Urinary bladder (tissue), 4 donors: ENCODE data around the gene NIPAL3. TPM values are rescaled to one million over a fixed set of nuclear protein-coding genes. Genes with fewer than 3 reads are reported as not detected.

Experiments
- DNase-seq: peaks from one replicate; pipeline ENCODE4 v3.0.0-alpha.2; 2015; ENCODE audit errors: extremely low spot score
- H3K27ac ChIP-seq: one replicate; pipeline ENCODE4 v1.5.1; 2013; ENCODE audit warnings: low read depth, mild to moderate bottlenecking, moderate library complexity
- H3K36me3 ChIP-seq: one replicate; pipeline ENCODE4 v1.6.1; 2013; ENCODE audit warnings: mild to moderate bottlenecking, moderate library complexity; ENCODE audit not compliant: insufficient read depth
- H3K4me1 ChIP-seq: one replicate; pipeline ENCODE4 v1.6.1; 2013; ENCODE audit warnings: mild to moderate bottlenecking, moderate library complexity; ENCODE audit not compliant: insufficient read depth
- H3K4me3 ChIP-seq: one replicate; pipeline ENCODE4 v1.5.1; 2013; ENCODE audit warnings: low read depth, low read length
- WGBS: extraction: QIAGEN DNeasy Blood & Tissue Kit; methylation state at CpG from one replicate; pipeline ENCODE4 v1.1.7; 2013; 5-methylcytosine and 5-hydroxymethylcytosine counted together
- polyA plus RNA-seq: library from polyadenylated mRNA; stranded (reverse); fragments of 200-250 nt; gene quantifications from one replicate; pipeline ENCODE4 v1.2.3, GENCODE V29; 2013
- total RNA-seq: library from RNA; depleted of rRNA; stranded (reverse); fragments of >200 nt; gene quantifications from one replicate; pipeline ENCODE4 v1.2.3, GENCODE V29; 2014
- donor health status: healthy with polysubstance abuse.
- donor health status: healthy.

Gene NIPAL3
- total and polyA plus RNA-seq, 2 donors: 10.8 to 13.9 TPM

DNA sequence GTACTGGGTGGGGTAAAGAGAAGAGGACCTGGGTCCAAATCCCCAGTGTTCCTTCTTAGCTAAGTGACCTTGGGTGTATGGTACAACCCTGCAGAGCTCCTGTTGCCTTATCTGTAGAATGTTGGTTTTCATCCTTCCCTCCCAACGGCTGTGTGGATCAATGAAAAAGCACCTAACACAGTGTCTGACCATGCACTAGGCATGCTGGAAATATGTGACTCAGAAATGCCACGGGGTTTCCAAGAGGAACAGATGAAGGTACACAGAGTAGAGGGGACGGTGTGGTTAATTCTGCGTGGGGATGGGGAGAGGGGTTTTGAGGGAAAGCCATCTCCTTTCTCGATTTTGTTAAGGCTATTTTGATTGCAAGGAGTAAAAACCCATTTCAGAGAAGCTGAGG lies 8.6 kb downstream of the NIPAL3 start:
- 76% methylated on average over 5 of the region's 5 CpGs for WGBS
- H3K4me1 ChIP-seq: no peaks in the 10 kb centered on the region
- no peak for DNase-seq
- H3K4me3 ChIP-seq: no peak overlapping the region
- H3K27ac ChIP-seq: no peak overlapping the region
- H3K36me3 ChIP-seq: no peaks in the 10 kb centered on the region

DNA sequence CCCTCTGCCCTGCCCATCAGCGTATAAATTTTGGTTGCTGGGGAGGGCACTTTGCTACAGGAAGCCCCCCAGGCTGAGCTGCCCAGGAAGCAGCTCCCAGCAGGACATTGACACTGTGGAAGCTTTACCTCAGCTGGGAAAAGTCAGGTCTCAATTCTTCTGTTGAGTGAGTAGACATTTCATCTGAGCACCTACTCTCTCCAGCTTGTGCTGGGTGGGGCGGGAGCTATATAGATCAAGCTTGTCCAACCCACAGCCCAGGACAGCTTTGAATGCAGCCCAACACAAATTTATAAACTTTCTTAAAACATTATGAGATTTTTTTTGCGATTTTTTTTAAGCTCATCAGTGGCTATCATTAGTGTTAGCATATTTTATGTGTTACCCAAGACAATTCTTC lies 9.4 kb downstream of the NIPAL3 start:
- 86% methylated on average over 3 of the region's 3 CpGs for WGBS
- Histone ChIP-seq H3K4me3 (no peak overlapping the region), H3K36me3 (no peaks in the 10 kb centered on the region), H3K4me1 (no peaks in the 10 kb centered on the region), H3K27ac (no peak overlapping the region)
- DNase-seq: no peak

DNA sequence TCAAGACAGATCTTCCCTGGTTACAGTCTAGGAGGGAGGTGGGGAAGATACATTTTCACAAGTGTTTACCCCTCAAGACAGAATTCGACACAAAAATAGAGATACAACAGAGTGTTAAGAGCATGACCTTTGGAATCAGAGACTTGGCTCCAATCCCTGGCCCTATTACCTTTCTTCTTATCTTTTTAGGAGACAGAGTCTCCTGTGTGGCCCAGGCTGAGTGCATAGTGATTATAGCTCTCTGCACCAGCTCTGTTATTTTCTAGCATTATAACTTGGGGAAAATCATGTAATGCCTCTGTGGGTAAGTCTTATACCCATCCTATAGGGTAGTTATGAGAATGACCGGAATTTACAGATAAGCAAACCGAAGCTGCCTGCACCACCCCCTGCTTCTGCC lies 9.8 kb downstream of the NIPAL3 start:
- WGBS: 59% methylated on average over 3 of the region's 3 CpGs
- no peak for DNase-seq
- Histone ChIP-seq H3K4me1 (no peaks in the 10 kb centered on the region), H3K27ac (no peak overlapping the region), H3K4me3 (no peak overlapping the region), H3K36me3 (no peaks in the 10 kb centered on the region)

DNA sequence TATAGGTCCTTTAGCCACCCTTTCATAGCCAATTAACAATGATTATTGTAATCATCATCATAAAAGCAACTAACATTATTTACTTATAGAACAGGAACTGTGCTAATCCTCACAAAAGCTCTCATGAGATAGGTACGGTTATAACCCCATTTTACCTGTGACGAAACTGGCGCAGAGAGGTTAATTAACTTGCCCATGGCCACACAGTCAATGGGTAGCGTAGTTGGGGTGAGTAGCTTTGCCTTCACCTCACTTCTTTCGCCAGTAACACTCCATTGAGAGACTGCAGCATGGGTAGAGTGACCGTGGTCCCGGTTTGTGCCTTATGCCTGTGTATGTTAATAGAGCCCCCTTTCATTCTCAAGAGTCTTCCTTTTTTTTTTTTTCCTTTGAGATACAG lies 10.3 kb downstream of the NIPAL3 start:
- DNase-seq: no peak
- H3K36me3 ChIP-seq: no peaks in the 10 kb centered on the region
- no peak overlapping the region for H3K27ac ChIP-seq
- WGBS: 78% methylated on average over 7 of the region's 7 CpGs
- H3K4me1 ChIP-seq: no peaks in the 10 kb centered on the region
- H3K4me3 ChIP-seq: no peak overlapping the region

DNA sequence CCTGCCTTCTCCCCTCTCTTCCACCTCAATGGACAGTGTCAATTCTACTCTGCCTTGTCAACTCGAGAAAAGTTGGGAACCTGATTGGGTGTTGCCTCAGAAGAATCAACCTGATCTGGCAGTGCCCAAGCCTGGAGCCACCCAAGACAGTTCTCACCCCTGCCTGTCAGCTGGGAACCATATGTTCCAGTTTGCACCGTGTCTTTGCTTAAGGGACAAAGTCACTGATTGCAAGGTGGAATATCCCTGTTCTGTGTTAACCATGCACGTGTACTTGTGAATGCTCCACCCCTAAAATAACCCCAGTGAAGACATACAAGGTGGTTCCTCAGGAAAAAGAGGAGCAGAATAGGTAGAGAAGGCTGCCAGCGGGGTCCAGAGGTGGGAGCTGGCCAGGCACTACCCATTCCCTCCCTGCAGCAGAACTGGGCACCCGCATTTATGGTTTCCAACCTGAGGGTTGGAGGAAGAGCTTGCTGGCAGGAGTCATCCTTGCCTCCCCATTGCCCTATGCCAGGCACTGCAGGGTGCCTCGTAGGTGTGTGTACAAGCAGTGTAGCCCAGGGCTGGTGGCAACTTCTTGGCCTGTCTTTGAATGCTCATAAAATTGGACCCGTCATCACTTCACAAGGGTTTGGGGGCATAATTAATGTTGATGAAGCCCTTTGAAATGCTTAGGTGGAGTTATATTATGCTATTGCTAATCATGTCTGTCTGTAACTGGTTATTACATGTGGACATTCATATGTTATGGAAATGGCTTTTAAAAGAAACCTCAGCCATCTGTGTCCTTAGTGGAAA lies 11.3 kb downstream of the NIPAL3 start:
- WGBS: 93% methylated on average over 7 of the region's 7 CpGs

DNA sequence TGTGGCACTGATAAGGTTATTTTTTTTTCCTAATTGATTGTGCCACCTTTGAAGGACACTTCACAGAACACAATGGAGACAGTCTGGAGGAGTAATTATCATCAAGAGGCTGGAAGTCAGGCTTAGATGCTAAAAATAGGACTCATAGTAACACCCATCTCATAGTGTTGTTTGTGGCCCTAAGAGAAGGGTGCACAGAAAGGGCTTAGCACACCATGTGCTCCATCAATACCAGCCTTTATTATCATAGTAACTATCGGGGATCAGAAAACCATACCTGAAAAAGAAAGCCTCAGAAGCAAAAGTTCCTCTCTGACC lies 11.9 kb downstream of the NIPAL3 start:
- no peak overlapping the region for H3K4me3 ChIP-seq
- no peaks in the 10 kb centered on the region for H3K36me3 ChIP-seq
- H3K27ac ChIP-seq: no peak overlapping the region
- no peak for DNase-seq
- 89% methylated on average over 1 of the region's 1 CpG for WGBS
- H3K4me1 ChIP-seq: no peaks in the 10 kb centered on the region

More for the DNA sequence above, 11.3 kb downstream of the NIPAL3 start:
- Histone ChIP-seq H3K4me3 (no peak overlapping the region), H3K36me3 (no peaks in the 10 kb centered on the region), H3K4me1 (no peaks in the 10 kb centered on the region), H3K27ac (no peak overlapping the region)
- no peak for DNase-seq

DNA sequence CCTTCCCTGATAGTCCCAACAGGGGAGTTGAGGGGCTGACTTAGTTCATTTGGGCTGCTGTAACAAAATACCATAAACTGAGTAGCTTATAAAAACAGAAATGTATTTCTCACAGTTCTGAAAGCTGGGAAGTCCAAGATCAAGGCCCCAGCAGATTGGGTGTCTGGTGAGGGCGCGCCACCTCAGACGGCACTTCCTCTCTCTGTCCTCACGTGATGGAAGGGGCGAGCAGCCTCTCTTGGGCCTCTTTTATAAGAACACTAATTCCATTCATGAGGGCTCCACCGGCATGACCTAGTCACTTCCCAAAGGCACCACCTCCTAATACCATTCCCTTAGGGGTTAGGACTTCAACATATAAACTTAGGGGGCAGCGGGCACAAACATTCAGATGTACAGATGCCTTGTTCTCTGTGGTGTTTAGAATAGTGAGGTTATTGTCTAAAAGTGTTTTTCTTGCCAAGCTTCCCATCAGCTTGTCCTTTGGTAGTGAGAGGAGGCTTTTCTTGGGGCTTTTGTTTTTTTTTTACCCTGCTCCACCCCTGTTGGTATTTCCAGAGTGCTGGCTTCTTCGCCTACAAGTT lies 20.3 kb downstream of the NIPAL3 start:
- Histone ChIP-seq H3K4me3 (no peak overlapping the region), H3K4me1 (no peaks in the 10 kb centered on the region), H3K36me3 (no peaks in the 10 kb centered on the region), H3K27ac (no peak overlapping the region)
- DNase-seq: no peak
- WGBS: 79% methylated on average over 8 of the region's 8 CpGs

DNA sequence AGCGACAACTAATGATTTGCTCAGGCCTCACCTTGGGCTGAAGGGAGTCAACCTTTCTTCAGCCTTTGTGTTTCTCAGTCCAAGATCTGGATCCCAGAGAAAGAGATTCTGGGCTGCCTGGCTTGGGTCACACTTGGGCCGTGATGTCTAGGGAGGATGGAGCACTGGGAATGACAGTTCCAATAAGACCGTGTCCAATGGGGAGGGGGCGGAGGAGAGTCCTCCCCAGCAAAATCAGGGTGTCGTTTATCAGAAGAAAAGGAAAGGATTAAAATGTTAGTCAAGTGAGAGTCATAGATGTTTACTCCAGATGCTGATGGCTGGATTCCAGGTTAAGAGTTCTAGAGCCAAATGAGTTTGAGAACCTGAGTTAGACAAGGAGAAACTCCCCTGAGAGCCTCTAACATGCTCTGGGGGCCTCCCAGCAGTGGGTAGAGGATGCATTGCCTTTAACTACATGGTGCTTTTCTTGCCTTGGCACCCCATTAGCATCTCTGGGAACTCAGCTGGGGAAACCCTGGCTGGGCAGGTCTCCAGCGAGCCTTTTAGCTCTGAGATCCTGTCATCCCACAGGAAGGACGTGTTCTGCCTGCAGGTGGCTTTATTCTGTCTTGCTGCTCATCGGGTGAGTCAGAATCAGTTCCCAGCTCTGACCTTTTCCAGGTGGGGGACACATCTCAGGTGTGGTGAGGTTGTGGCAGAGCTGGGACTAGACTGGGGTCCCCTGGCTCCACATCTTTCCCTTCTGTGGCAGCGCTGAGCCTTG lies 22.2 kb downstream of the NIPAL3 start:
- H3K27ac ChIP-seq: no peak overlapping the region
- no peaks in the 10 kb centered on the region for H3K36me3 ChIP-seq
- H3K4me1 ChIP-seq: no peaks in the 10 kb centered on the region
- H3K4me3 ChIP-seq: no peak overlapping the region
- 83% methylated on average over 9 of the region's 9 CpGs for WGBS
- DNase-seq: no peak

DNA sequence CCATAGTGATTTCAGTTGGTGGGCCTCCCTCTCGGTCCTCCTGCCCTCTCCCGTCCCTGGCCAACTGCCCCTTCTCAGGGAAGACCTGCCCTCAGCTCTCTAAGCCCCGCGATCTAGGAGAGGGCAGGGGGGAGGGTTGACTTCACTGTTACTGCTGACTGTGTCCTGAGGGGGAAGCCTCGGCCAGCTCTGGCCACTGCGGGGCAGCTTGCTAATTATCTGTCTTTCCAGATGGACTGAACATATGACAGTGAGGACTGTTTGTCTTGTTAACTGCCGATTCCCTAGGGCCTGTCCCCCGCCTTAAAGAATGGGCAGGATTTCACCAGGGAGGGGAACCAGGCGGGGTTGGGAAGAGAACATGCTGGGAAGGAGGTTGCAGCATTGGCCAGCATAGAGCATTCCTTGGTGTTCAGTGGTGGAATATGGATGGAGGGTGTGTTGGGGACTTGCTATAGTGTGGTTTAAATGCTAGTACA lies 22.9 kb downstream of the NIPAL3 start:
- no peaks in the 10 kb centered on the region for H3K4me1 ChIP-seq
- no peak overlapping the region for H3K27ac ChIP-seq
- WGBS: 44% methylated on average over 9 of the region's 9 CpGs
- no peak overlapping the region for H3K4me3 ChIP-seq
- DNase-seq: no peak
- no peaks in the 10 kb centered on the region for H3K36me3 ChIP-seq

DNA sequence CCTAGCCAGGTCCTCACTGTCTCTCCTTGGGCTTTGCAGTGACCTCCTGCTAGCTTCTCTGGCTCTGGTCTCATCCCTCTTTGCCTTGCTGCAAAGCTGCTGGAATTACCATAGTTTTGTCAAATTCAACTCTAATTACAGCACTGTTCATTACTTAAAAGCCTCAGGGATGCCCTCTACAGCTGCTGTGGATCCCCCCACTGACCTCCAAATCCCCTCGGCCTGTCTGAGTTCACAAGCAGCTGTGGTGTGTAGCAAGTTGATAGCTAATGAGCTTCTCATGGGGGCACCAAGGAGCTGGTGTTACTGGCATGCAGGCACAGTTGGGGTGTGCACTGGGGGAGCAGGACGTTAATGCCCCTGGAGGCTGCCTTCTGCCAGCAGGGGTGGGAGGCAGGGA lies 24.8 kb downstream of the NIPAL3 start:
- Histone ChIP-seq H3K27ac (no peak overlapping the region), H3K36me3 (peaks cover under 1% of the 10 kb centered on the region), H3K4me1 (no peaks in the 10 kb centered on the region), H3K4me3 (no peak overlapping the region)
- DNase-seq: no peak
- WGBS: 82% methylated on average over 2 of the region's 2 CpGs

DNA sequence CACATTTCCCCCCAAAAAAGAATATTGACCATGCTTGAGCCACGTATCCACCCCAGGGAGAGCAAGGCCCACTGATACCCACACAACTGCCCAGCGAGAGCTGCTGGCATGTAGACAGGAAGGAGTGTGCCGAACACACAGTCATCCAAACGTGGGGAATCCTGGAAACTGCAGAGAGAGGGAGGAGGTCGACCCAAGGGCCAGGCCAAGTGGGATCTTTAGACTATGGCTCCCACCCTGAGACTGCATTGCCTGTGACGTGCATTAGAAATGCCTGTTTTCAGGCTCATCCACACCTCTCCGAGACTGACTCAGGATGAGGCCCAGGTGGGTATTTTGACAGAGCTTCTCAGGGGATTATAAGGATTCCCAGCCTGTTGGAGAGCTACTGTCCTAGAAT lies 25.9 kb downstream of the NIPAL3 start:
- Histone ChIP-seq H3K27ac (no peak overlapping the region), H3K4me1 (no peaks in the 10 kb centered on the region), H3K36me3 (peaks cover 3% of the 10 kb centered on the region), H3K4me3 (no peak overlapping the region)
- WGBS: 82% methylated on average over 7 of the region's 7 CpGs
- no peak for DNase-seq

DNA sequence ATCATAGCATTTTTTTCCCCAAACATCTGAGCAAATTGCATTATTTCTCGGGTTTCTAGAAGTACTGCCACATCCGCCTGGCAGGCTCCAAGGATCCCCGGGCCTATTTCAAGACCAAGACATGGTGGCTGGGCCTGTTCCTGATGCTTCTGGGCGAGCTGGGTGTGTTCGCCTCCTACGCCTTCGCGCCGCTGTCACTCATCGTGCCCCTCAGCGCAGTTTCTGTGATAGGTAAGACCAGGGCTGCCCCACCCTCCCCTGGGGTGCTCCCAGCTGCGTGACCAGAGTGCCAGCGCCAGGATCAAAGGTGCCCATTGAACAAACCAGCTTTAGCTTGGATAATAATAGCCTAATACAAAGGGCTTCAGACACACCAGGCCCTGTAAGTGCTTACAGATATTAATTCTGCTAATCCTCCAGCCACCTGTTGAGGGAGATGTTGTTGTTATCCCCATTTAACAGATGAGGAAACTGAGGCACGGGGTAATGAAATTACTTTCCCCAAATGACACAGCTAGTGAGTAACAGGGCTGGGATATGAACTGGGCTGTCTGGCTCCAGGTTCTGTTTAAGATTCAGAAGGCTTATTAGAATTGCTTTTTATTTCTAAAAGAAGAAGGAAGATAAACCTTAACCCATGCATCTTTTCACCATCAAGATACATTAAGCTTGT lies 26.5 kb downstream of the NIPAL3 start:
- H3K4me1 ChIP-seq: no peaks in the 10 kb centered on the region
- peaks cover 3% of the 10 kb centered on the region for H3K36me3 ChIP-seq
- no peak overlapping the region for H3K27ac ChIP-seq
- 96% methylated on average over 14 of the region's 14 CpGs for WGBS
- DNase-seq: no peak
- no peak overlapping the region for H3K4me3 ChIP-seq

DNA sequence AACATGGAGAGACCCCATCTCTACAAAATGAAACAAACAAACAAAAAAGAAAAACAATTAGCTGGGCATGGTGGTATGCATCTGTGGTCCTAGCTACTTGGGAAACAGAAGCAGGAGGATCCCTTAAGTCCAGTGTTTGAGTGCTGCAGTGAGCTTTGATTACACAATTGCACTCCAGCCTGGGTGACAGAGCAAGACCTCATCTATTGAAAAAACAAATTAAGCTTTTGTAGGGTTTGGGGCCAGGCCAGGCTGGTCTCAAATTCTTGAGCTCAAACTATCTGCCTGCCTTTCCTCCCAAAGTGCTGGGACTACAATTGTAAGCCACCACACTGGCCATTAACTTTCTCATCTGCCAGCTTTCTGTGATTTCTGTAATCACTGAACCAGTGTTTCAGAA lies 27.2 kb downstream of the NIPAL3 start:
- DNase-seq: no peak
- Histone ChIP-seq H3K4me3 (no peak overlapping the region), H3K4me1 (no peaks in the 10 kb centered on the region), H3K36me3 (peaks cover 3% of the 10 kb centered on the region), H3K27ac (no peak overlapping the region)
